Cardiac fibroblast (primary cell): ENCODE data around the gene LLCFC1.

Experiments used
- DNase-seq, 2 donors: peaks; one replicate each; pipeline versions ENCODE4 v3.0.0 to v3.0.0-alpha.2; 2010; ENCODE audit warnings: low read depth in 2 of 2
- H3K4me3 ChIP-seq, 2 donors: replicated peaks in 1 of 2; 1 replicate in 1 of 2; 2 replicates in 1 of 2; pipeline ENCODE4 v1.5.1; 2011; ENCODE audit warnings: low read depth in 2 of 2, low read length in 2 of 2, mild to moderate bottlenecking in 2 of 2, moderate library complexity in 1 of 2
- CTCF ChIP-seq: IDR thresholded peaks from one replicate; pipeline ENCODE4 v1.5.1; 2011; ENCODE audit warnings: low read depth, mild to moderate bottlenecking, low read length, inconsistent platforms

Gene LLCFC1

GRCh38 chr7:142894985-142895593, 44.2 kb upstream of the LLCFC1 start:
- DNase-seq, result no peak
- no peak overlapping the region for H3K4me3 ChIP-seq
- TF ChIP-seq CTCF, result no peak

GRCh38 chr7:142896151-142896550, 43.1 kb upstream of the LLCFC1 start:
- no peak overlapping the region for H3K4me3 ChIP-seq
- no peak for TF ChIP-seq CTCF
- no peak for DNase-seq

- no peak overlapping the region for H3K4me3 ChIP-seq
- no peak for DNase-seq
- no peak for TF ChIP-seq CTCF
These were observed 42.4 kb upstream of the LLCFC1 start for GRCh38 chr7:142896741-142897379.

GRCh38 chr7:142897691-142898090, 41.6 kb upstream of the LLCFC1 start:
- no peak for DNase-seq
- no peak for TF ChIP-seq CTCF
- no peak overlapping the region for H3K4me3 ChIP-seq

GRCh38 chr7:142898377-142899170, 40.7 kb upstream of the LLCFC1 start:
- DNase-seq, result no peak
- TF ChIP-seq CTCF, result no peak
- H3K4me3 ChIP-seq, result no peak overlapping the region

- no peak for DNase-seq
- no peak overlapping the region for H3K4me3 ChIP-seq
- no peak for TF ChIP-seq CTCF
These were observed 39.6 kb upstream of the LLCFC1 start for GRCh38 chr7:142899661-142900060.
